BJ (cell line): ENCODE data around the gene PRKACA. TPM values are rescaled to one million over a fixed set of nuclear protein-coding genes. Genes with fewer than 3 reads are reported as not detected.

Experiments used
- CTCF ChIA-PET: fragments of 350-600 bp; formaldehyde crosslinking; extraction: SDS; loops from one replicate; lab custom pipeline; 2021; ENCODE audit warnings: antibody characterized with exemption, inconsistent platforms; lab: Yijun Ruan, JAX
- POLR2A ChIA-PET: fragments of 300-600 bp; sonication (Branson Sonifier 250); formaldehyde crosslinking; extraction: SDS; loops from one replicate; lab custom pipeline; 2021; ENCODE audit warnings: antibody characterized with exemption; lab: Charles Lee
- DNase-seq: peaks from one replicate; pipeline ENCODE4 v3.0.0-alpha.2; 2011; ENCODE audit warnings: low read depth
- H3K27me3 ChIP-seq: 2 replicates; pipeline ENCODE4 v1.6.0; 2011; ENCODE audit warnings: low read length; ENCODE audit not compliant: control insufficient read depth, insufficient read depth
- H3K36me3 ChIP-seq: 2 replicates; pipeline ENCODE4 v1.5.1; 2011; ENCODE audit warnings: low read length; ENCODE audit not compliant: control insufficient read depth, insufficient read depth
- H3K4me3 ChIP-seq: 2 replicates; pipeline ENCODE4 v1.5.1; 2011; ENCODE audit warnings: low read depth, mild to moderate bottlenecking, control low read depth, low read length
- CTCF ChIP-seq: IDR thresholded peaks from 2 replicates; pipeline ENCODE4 v1.5.1; 2011; ENCODE audit warnings: low read depth, mild to moderate bottlenecking, control low read depth, inconsistent platforms, low read length, moderate library complexity; ENCODE audit not compliant: insufficient read depth
- polyA plus RNA-seq: library from polyadenylated mRNA; depleted of rRNA; stranded (reverse); fragments of >200 nt; gene quantifications from 2 replicates; pipeline ENCODE4 v1.2.3, GENCODE V29; 2011

Gene PRKACA
- polyA plus RNA-seq, 1 experiment: 35.4 TPM

GRCh38 chr19:14102756-14103155, 14.8 kb downstream of the PRKACA start:
- TF ChIP-seq CTCF: no peak
- Histone ChIP-seq H3K4me3 (no peak overlapping the region), H3K36me3 (peaks cover 22% of the 10 kb centered on the region), H3K27me3 (no peaks in the 10 kb centered on the region)
- CTCF ChIA-PET: interaction anchor here (1.3 to 2.0 kb wide), 2 partner anchors 10 to 11 kb away, joined by 4 to 7 read pairs; a partner anchor contains a TSS
- POLR2A ChIA-PET: no interaction called here
- DNase-seq: no peak

- peaks cover 26% of the 10 kb centered on the region for H3K36me3 ChIP-seq
- H3K27me3 ChIP-seq: no peaks in the 10 kb centered on the region
- H3K4me3 ChIP-seq: no peak overlapping the region
- ChIA-PET CTCF (interaction anchor here (0.8 to 1.3 kb wide), 2 partner anchors 10 to 29 kb away, joined by 3 to 4 read pairs; partner anchors contain the start of gene MISP3), POLR2A (no interaction called here)
- DNase-seq: no peak
- no peak for TF ChIP-seq CTCF
Measured at GRCh38 chr19:14102102-14102696, 15.4 kb downstream of the PRKACA start.

GRCh38 chr19:14101003-14101545, 16.5 kb downstream of the PRKACA start:
- ChIA-PET POLR2A (no interaction called here), CTCF (interaction anchor here (0.7 kb wide), 1 partner anchor 13 kb away, joined by 3 read pairs; no protein-coding TSS in a partner anchor)
- Histone ChIP-seq H3K27me3 (no peaks in the 10 kb centered on the region), H3K4me3 (no peak overlapping the region), H3K36me3 (peaks cover 32% of the 10 kb centered on the region)
- no peak for DNase-seq
- TF ChIP-seq CTCF: no peak

GRCh38 chr19:14097532-14098151, 19.9 kb downstream of the PRKACA start:
- POLR2A ChIA-PET: no interaction called here
- CTCF ChIA-PET: no interaction called here
- TF ChIP-seq CTCF: no peak
- H3K27me3 ChIP-seq: no peaks in the 10 kb centered on the region
- peaks cover 20% of the 10 kb centered on the region for H3K36me3 ChIP-seq
- no peak for DNase-seq
- no peak overlapping the region for H3K4me3 ChIP-seq

GRCh38 chr19:14096272-14096992, 21.1 kb downstream of the PRKACA start:
- no peak for TF ChIP-seq CTCF
- POLR2A ChIA-PET: no interaction called here
- CTCF ChIA-PET: interaction anchor here (1.4 kb wide), 1 partner anchor 17 kb away, joined by 6 read pairs; no protein-coding TSS in a partner anchor
- Histone ChIP-seq H3K36me3 (peaks cover 18% of the 10 kb centered on the region), H3K27me3 (no peaks in the 10 kb centered on the region), H3K4me3 (no peak overlapping the region)
- no peak for DNase-seq
